ENCODE data around the gene DISP2.

GRCh38 chr15:40325188-40325587 is 32.8 kb upstream of the DISP2 start:
- no peak for TF ChIP-seq SRSF3 (IDR thresholded peaks at IDR 0.05; ENCODE audit: insufficient read depth, low read length)
- no peak for TF ChIP-seq MTF1 (CRISPR knock-in tag; IDR thresholded peaks at IDR 0.05; ENCODE audit: borderline replicate concordance)
- no peak for TF ChIP-seq KDM4B (IDR thresholded peaks at IDR 0.05; ENCODE audit: borderline replicate concordance in 2 of 2, low read depth in 1 of 2)
- no peak for TF ChIP-seq ZNF445 (CRISPR knock-in tag; IDR thresholded peaks at IDR 0.05; ENCODE audit: low read depth)
- TF ChIP-seq POLR2AphosphoS2 (IDR thresholded peaks at IDR 0.05; ENCODE audit: low read length): no peak
- no peak for TF ChIP-seq ZBTB5 (IDR thresholded peaks at IDR 0.05)
- TF ChIP-seq CHD4 (IDR thresholded peaks at IDR 0.05; ENCODE audit: insufficient read depth, insufficient replicate concordance, low read depth, low read length, poor library complexity, severe bottlenecking): no peak
- TF ChIP-seq CTCF (IDR thresholded peaks at IDR 0.05 in 2 of 3, conservative IDR thresholded peaks at IDR 0.05 in 1 of 3; ENCODE audit: insufficient read depth in 2 of 3, low read depth in 1 of 3, low read length in 3 of 3): no peak
- no peak for TF ChIP-seq RCOR1 (IDR thresholded peaks at IDR 0.05; ENCODE audit: borderline replicate concordance in 1 of 2, low read depth in 2 of 2, low read length in 2 of 2)
- no peak for TF ChIP-seq BRCA1 (IDR thresholded peaks at IDR 0.05)
- no peak for TF ChIP-seq BRCA1 (CRISPR knock-in tag; IDR thresholded peaks at IDR 0.05)

Measured in K562 (cell line).